Measurements from ENCODE around the gene RDH5.
A peak's percentile ranks its signal among the peaks of the same experiment; 100 is the strongest.

The RDH5 gene

GRCh38 chr12:55728186-55728938, 8.2 kb downstream of the RDH5 start:
- peak; percentile 82 for DNase-seq (ENCODE audit: low spot score)

GRCh38 chr12:55728939-55729818, 9.0 kb downstream of the RDH5 start, which contains the start of gene CD63:
TSS of gene CD63 (minus strand) at chr12:55729009. CDS start at chr12:55728341, 668 bp downstream.
- DNase-seq (ENCODE audit: low spot score), result peak; percentile 94

- no peak for DNase-seq (ENCODE audit: low spot score)
Measured at GRCh38 chr12:55729819-55730818, 9.9 kb downstream of the RDH5 start.

GRCh38 chr12:55732288-55732687, 12.1 kb downstream of the RDH5 start:
- no peak for DNase-seq (ENCODE audit: low spot score)

GRCh38 chr12:55733021-55733555, 12.9 kb downstream of the RDH5 start:
- no peak for DNase-seq (ENCODE audit: low spot score)

GRCh38 chr12:55733858-55734257, 13.7 kb downstream of the RDH5 start:
- no peak for DNase-seq (ENCODE audit: low spot score)

GRCh38 chr12:55734595-55734994, 14.4 kb downstream of the RDH5 start:
- no peak for DNase-seq (ENCODE audit: low spot score)

- DNase-seq (ENCODE audit: low spot score), result no peak
Measured at GRCh38 chr12:55736076-55736475, 15.9 kb downstream of the RDH5 start.

GRCh38 chr12:55736780-55737580, 16.8 kb downstream of the RDH5 start:
- DNase-seq (ENCODE audit: low spot score), result peak; percentile 85

- DNase-seq (ENCODE audit: low spot score), result no peak
Measured at GRCh38 chr12:55737581-55738122, 17.5 kb downstream of the RDH5 start.

- peak; percentile 94 for DNase-seq (ENCODE audit: low spot score)
Measured at GRCh38 chr12:55738123-55739024, 18.2 kb downstream of the RDH5 start.

GRCh38 chr12:55739025-55739378, 18.8 kb downstream of the RDH5 start:
- DNase-seq (ENCODE audit: low spot score), result no peak

- DNase-seq (ENCODE audit: low spot score), result no peak
Measured at GRCh38 chr12:55741931-55742680, 21.9 kb downstream of the RDH5 start.

GRCh38 chr12:55742719-55743405, 22.7 kb downstream of the RDH5 start, which contains the start of gene GDF11:
TSS of gene GDF11 (plus strand) at chr12:55743122. CDS start at chr12:55743317, 195 bp downstream.
- DNase-seq (ENCODE audit: low spot score), result peak; percentile 94

- peak; percentile 91 for DNase-seq (ENCODE audit: low spot score)
Measured at GRCh38 chr12:55743406-55744339, 23.5 kb downstream of the RDH5 start.

GRCh38 chr12:55744340-55745030, 24.3 kb downstream of the RDH5 start:
- DNase-seq (ENCODE audit: low spot score), result no peak
